ENCODE measurements around the gene RXRA.

The RXRA gene

GRCh38 chr9:134331186-134332025, 5.2 kb downstream of the RXRA start:
- no peak for DNase-seq (ENCODE audit: low read depth)
- TF ChIP-seq CTCF (conservative IDR thresholded peaks at IDR 0.05; ENCODE audit: low read length): no peak
- no peak overlapping the region for H3K4me3 ChIP-seq (ENCODE audit: low read length)

- no peak for DNase-seq (ENCODE audit: low read depth)
- TF ChIP-seq CTCF (conservative IDR thresholded peaks at IDR 0.05; ENCODE audit: low read length): no peak
Observed at GRCh38 chr9:134332266-134332665, 6.0 kb downstream of the RXRA start.

GRCh38 chr9:134332841-134333233, 6.6 kb downstream of the RXRA start:
- no peak for TF ChIP-seq CTCF (conservative IDR thresholded peaks at IDR 0.05; ENCODE audit: low read length)
- H3K4me3 ChIP-seq (ENCODE audit: low read length): no peak overlapping the region
- DNase-seq (ENCODE audit: low read depth): no peak

More at GRCh38 chr9:134332266-134332665, 6.0 kb downstream of the RXRA start:
- H3K4me3 ChIP-seq (ENCODE audit: low read length): no peak overlapping the region

- TF ChIP-seq CTCF (conservative IDR thresholded peaks at IDR 0.05; ENCODE audit: low read length): no peak
- peak; percentile 26 for DNase-seq (ENCODE audit: low read depth)
- H3K4me3 ChIP-seq (ENCODE audit: low read length): no peak overlapping the region
Observed at GRCh38 chr9:134333234-134333873, 7.1 kb downstream of the RXRA start.

GRCh38 chr9:134333874-134334581, 7.8 kb downstream of the RXRA start:
- DNase-seq (ENCODE audit: low read depth): no peak
- no peak for TF ChIP-seq CTCF (conservative IDR thresholded peaks at IDR 0.05; ENCODE audit: low read length)
- no peak overlapping the region for H3K4me3 ChIP-seq (ENCODE audit: low read length)

GRCh38 chr9:134335061-134335460, 8.8 kb downstream of the RXRA start:
- no peak for DNase-seq (ENCODE audit: low read depth)
- no peak for TF ChIP-seq CTCF (conservative IDR thresholded peaks at IDR 0.05; ENCODE audit: low read length)
- no peak overlapping the region for H3K4me3 ChIP-seq (ENCODE audit: low read length)
